ENCODE data around the gene GAL3ST2. TPM values are rescaled to one million over a fixed set of nuclear protein-coding genes. Genes with fewer than 3 reads are reported as not detected.

The GAL3ST2 gene
- total and polyA plus RNA-seq, 2 of the 8 experiments (the other 6 are each of a cell fraction or from before 2014, with no cell fraction given) = not detected

DNA sequence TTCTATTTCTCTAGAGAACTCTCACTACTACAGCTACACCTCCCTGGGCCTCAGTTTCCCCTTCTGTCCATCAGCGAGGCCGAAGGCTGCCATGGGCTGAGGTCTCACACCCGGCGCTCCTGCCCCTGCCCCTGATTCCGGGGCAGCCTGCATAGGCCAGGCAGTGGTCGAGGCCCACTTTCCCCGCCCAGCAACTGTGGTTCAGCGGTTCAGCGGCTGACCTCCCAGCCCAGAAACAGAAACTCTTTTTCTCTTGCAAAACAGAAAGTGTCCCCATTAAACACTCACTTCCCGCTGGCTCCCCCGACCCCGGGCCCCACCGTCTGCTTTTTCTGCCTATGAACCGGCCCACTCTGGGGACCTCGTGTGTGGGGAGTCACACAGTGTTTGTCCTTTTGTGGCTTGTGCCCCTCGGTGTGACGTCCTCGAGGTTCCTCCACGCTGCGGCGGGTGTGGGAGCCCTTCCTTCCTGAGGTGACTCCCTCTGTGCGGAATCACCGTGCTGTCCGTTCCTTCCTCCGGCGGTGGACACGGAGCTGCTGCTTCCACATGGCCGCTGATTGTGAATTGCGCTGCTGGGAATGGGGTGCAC is 66.1 kb downstream of the GAL3ST2 start:
- no peaks in the 10 kb centered on the region; the same call in 1 of the 2 replicates for H3K23me2 ChIP-seq (ENCODE audit: low read depth, low read length)

More for the DNA sequence above, 66.1 kb downstream of the GAL3ST2 start:
- H3K36me3 ChIP-seq (ENCODE audit: control insufficient read depth in 2 of 4, insufficient read depth in 4 of 4, low read length in 3 of 4) = no peaks in the 10 kb centered on the region
- no peaks in the 10 kb centered on the region for H4K20me1 ChIP-seq (replicated peaks in 1 of 2; ENCODE audit: control insufficient read depth in 1 of 2, insufficient read depth in 2 of 2, low read length in 2 of 2)
- no peaks in the 10 kb centered on the region for H3K79me2 ChIP-seq (ENCODE audit: control insufficient read depth in 1 of 2, insufficient read depth in 2 of 2, low read length in 2 of 2)
- no peak overlapping the region for H3K4me3 ChIP-seq (ENCODE audit: extremely low read depth in 1 of 4, insufficient read depth in 2 of 4, low read depth in 3 of 4, low read length in 4 of 4)
- POLR2A ChIA-PET (ENCODE audit: partially characterized antibody) = interaction anchor here (1.7 kb wide), 1 partner anchor 26 kb away, joined by 3 read pairs; the partner anchor contains the start of gene RTP5
- CTCF ChIA-PET (ENCODE audit: partially characterized antibody) = interaction anchor here (0.6 to 2.2 kb wide), 2 partner anchors 34 to 128 kb away, joined by 3 to 5 read pairs; partner anchors contain the start of gene NEU4
- no peak overlapping the region for H3K56ac ChIP-seq (replicated peaks; ENCODE audit: insufficient read length, low read depth, low read length)
- H2BK12ac ChIP-seq (ENCODE audit: low read depth, low read length) = no peak overlapping the region
- no peaks in the 10 kb centered on the region for H3K9me3 ChIP-seq (ENCODE audit: insufficient read depth in 2 of 2, low read depth in 1 of 2, low read length in 1 of 2)
- DNase-seq (ENCODE audit: low read depth in 1 of 2, low spot score in 2 of 2) = peak in 1 of 2 experiments; percentile 56
- no peak overlapping the region for H3K27ac ChIP-seq (ENCODE audit: low read depth, low read length)
- H3K4me2 ChIP-seq (ENCODE audit: insufficient read depth in 1 of 2, low read depth in 2 of 2, low read length in 2 of 2) = no peak overlapping the region
- H4K8ac ChIP-seq (ENCODE audit: extremely low read depth, insufficient read depth, low read length) = no peak overlapping the region
- H2BK20ac ChIP-seq (ENCODE audit: low read length) = no peak overlapping the region
- no peak overlapping the region for H2BK15ac ChIP-seq (ENCODE audit: low read length)
- H2BK5ac ChIP-seq (ENCODE audit: low read depth, low read length) = no peak overlapping the region
- no peaks in the 10 kb centered on the region for H3K79me1 ChIP-seq (ENCODE audit: low read depth, low read length)
- no peak overlapping the region for H3K23ac ChIP-seq (ENCODE audit: insufficient read length)
- FAIRE-seq = no peak
- 75% methylated on average over 25 of the region's 29 CpGs; no CpG with 5 or more reads in 1 of the 2 experiments for WGBS, 2 experiments (ENCODE audit: extremely low coverage in 1 of 2, insufficient coverage in 1 of 2, insufficient read length in 1 of 2, insufficient replicate concordance in 2 of 2, low coverage in 1 of 2, low lambda C conversion rate in 2 of 2, missing lambda C conversion rate in 1 of 2)
- H2BK120ac ChIP-seq (replicated peaks; ENCODE audit: low read depth, low read length) = no peak overlapping the region
- TF ChIP-seq BACH1 (IDR thresholded peaks at IDR 0.05; ENCODE audit: low read length) (no peak), TEAD4 (IDR thresholded peaks at IDR 0.05; ENCODE audit: low read depth, low read length) (no peak), BCL11A (IDR thresholded peaks at IDR 0.05; ENCODE audit: low read depth in 2 of 2, low read length in 2 of 2) (no peak), RFX5 (IDR thresholded peaks at IDR 0.05; ENCODE audit: borderline replicate concordance, low read depth, low read length) (no peak), KDM4A (IDR thresholded peaks at IDR 0.05; ENCODE audit: low read depth, low read length, severe bottlenecking) (no peak), NRF1 (IDR thresholded peaks at IDR 0.05; ENCODE audit: low read depth, low read length) (no peak), TBP (IDR thresholded peaks at IDR 0.05; ENCODE audit: low read depth, low read length) (no peak), KDM5A (IDR thresholded peaks at IDR 0.05; ENCODE audit: low read length) (no peak), SP4 (IDR thresholded peaks at IDR 0.05; ENCODE audit: low read length) (no peak), SAP30 (IDR thresholded peaks at IDR 0.05; ENCODE audit: insufficient read depth, insufficient replicate concordance, low read length) (no peak), EGR1 (IDR thresholded peaks at IDR 0.05; ENCODE audit: borderline replicate concordance, low read depth, low read length) (no peak), POLR2A (IDR thresholded peaks at IDR 0.05; ENCODE audit: control extremely low read depth in 1 of 2, low read depth in 2 of 2, low read length in 2 of 2) (no peak), JUND (IDR thresholded peaks at IDR 0.05; ENCODE audit: low read length) (no peak), ASH2L (IDR thresholded peaks at IDR 0.05; ENCODE audit: low read length) (no peak)
- TF ChIP-seq, protein P1, sequence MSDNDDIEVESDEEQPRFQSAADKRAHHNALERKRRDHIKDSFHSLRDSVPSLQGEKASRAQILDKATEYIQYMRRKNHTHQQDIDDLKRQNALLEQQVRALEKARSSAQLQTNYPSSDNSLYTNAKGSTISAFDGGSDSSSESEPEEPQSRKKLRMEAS (IDR thresholded peaks at IDR 0.05) = no peak
- no peak overlapping the region for H4K5ac ChIP-seq (ENCODE audit: insufficient read length, low read depth, low read length)
- H2AK5ac ChIP-seq (ENCODE audit: low read depth, low read length) = 0 out of 2 replicates have a peak overlapping the region, but pooled peaks have one; percentile 32
- peaks cover 0 to 15% (median 11%) of the 10 kb centered on the region in 4 experiments; a peak in 4 of 7 replicates for H3K27me3 ChIP-seq (replicated peaks in 1 of 4; ENCODE audit: control insufficient read depth in 3 of 4, extremely low read depth in 1 of 4, insufficient read depth in 3 of 4, low read length in 3 of 4)
- H3K9ac ChIP-seq (replicated peaks in 1 of 4; ENCODE audit: extremely low read depth in 1 of 4, low read depth in 3 of 4, low read length in 3 of 4) = no peak overlapping the region
- no peak overlapping the region; the same call in 1 of the 2 replicates for H3K18ac ChIP-seq (ENCODE audit: extremely low read depth, low read length)
- no peak overlapping the region for H4K91ac ChIP-seq (replicated peaks; ENCODE audit: insufficient read length, low read length)
- H3K4ac ChIP-seq (replicated peaks; ENCODE audit: insufficient read length, low read depth, low read length) = no peak overlapping the region
- no peak overlapping the region for H3K14ac ChIP-seq (ENCODE audit: insufficient read length)
- H3K4me1 ChIP-seq (replicated peaks in 1 of 4; ENCODE audit: control insufficient read depth in 3 of 4, insufficient read depth in 4 of 4, low read length in 3 of 4) = peaks cover 0 to 4% (median 0%) of the 10 kb centered on the region in 4 experiments; a peak in 1 of 7 replicates
- H2AFZ ChIP-seq (ENCODE audit: low read length) = no peak overlapping the region

All from H1 (cell line).